Astrocyte of the cerebellum (primary cell): Measurements from ENCODE around the gene PSEN2.
"Not testable (repeated sequence)": the region's sequence is repeated elsewhere in the genome, so short reads cannot be mapped to it uniquely, and the experiment has no call there.

Experiments
- DNase-seq: peaks from one replicate; pipeline ENCODE4 v3.0.0-alpha.2; 2011; ENCODE audit warnings: low read depth
- H3K4me3 ChIP-seq: 2 replicates; pipeline ENCODE4 v1.5.1; 2011; ENCODE audit warnings: mild to moderate bottlenecking, low read depth, low read length, moderate library complexity
- CTCF ChIP-seq: IDR thresholded peaks from 2 replicates; pipeline ENCODE4 v1.5.1; 2012; ENCODE audit warnings: low read length, low read depth, moderate library complexity, mild to moderate bottlenecking; ENCODE audit errors: missing control alignments
- in situ Hi-C: cut with HindIII; loops from 2 replicates; pipeline ENCODE4 v1.10.0; 2017; ENCODE audit warnings: low sequenced_read_pairs

PSEN2 gene

GRCh38 chr1:226920446-226920894 lies 50.1 kb downstream of the PSEN2 start:
- in situ Hi-C loops, result loop anchor here (25.0 kb wide), 1 partner anchor 542 kb away; no protein-coding TSS in a partner anchor
- TF ChIP-seq CTCF, result no peak
- no peak for DNase-seq
- no peak overlapping the region for H3K4me3 ChIP-seq

- in situ Hi-C loops, result loop anchor here (25.0 kb wide), 1 partner anchor 541 kb away; no protein-coding TSS in a partner anchor
- no peak for TF ChIP-seq CTCF
- no peak overlapping the region for H3K4me3 ChIP-seq
- DNase-seq, result no peak
Measured at GRCh38 chr1:226921504-226921903, 51.1 kb downstream of the PSEN2 start.

GRCh38 chr1:226929260-226930111 lies 59.1 kb downstream of the PSEN2 start:
- DNase-seq, in situ Hi-C loops, H3K4me3 ChIP-seq: not testable (repeated sequence)

- no peak for TF ChIP-seq CTCF
- no peak overlapping the region for H3K4me3 ChIP-seq
- in situ Hi-C loops, result no loop called here
- DNase-seq, result no peak
Measured at GRCh38 chr1:226934483-226935237, 64.2 kb downstream of the PSEN2 start.

GRCh38 chr1:226937940-226938725 lies 67.7 kb downstream of the PSEN2 start:
- no peak overlapping the region for H3K4me3 ChIP-seq
- no peak for TF ChIP-seq CTCF
- in situ Hi-C loops, result no loop called here
- no peak for DNase-seq

GRCh38 chr1:226938903-226939437 lies 68.6 kb downstream of the PSEN2 start:
- TF ChIP-seq CTCF, result no peak
- H3K4me3 ChIP-seq, result peak overlapping the region; percentile 71
- DNase-seq, result peak; percentile 13
- in situ Hi-C loops, result no loop called here
